Neural cell (in vitro differentiated cells): Measurements from ENCODE around the gene PAIP2. TPM values are rescaled to one million over a fixed set of nuclear protein-coding genes. Genes with fewer than 3 reads are reported as not detected.

ENCODE experiments used
- H2AFZ ChIP-seq: fragments of 200-600, 300-800 bp; sonication (generic), shearing (Covaris generic); 2 replicates; pipeline ENCODE4 v1.6.0; 2014; ENCODE audit warnings: low read depth, mild to moderate bottlenecking, antibody characterized with exemption, low read length, moderate library complexity
- H3F3A ChIP-seq: fragments of 200-600 bp; shearing (Covaris generic); 2 replicates; pipeline ENCODE4 v1.6.1; 2016; ENCODE audit warnings: mild to moderate bottlenecking, moderate library complexity, mixed read lengths, antibody characterized with exemption, low read length; ENCODE audit not compliant: insufficient read depth, poor library complexity, severe bottlenecking
- H3K27ac ChIP-seq: fragments of 200-600, 300-800 bp; sonication (generic), shearing (Covaris generic); 2 replicates; pipeline ENCODE4 v1.5.1; 2014; ENCODE audit warnings: mild to moderate bottlenecking, low read length, moderate library complexity
- H3K27me3 ChIP-seq: fragments of 300-800, 200-600 bp; sonication (generic), shearing (Covaris generic); 2 replicates; pipeline ENCODE4 v1.6.0; 2014; ENCODE audit warnings: mild to moderate bottlenecking, low read depth, low read length, moderate library complexity; ENCODE audit not compliant: insufficient read depth
- H3K36me3 ChIP-seq: fragments of 300-800, 200-600 bp; sonication (generic), shearing (Covaris generic); 2 replicates; pipeline ENCODE4 v1.5.1; 2014; ENCODE audit warnings: mild to moderate bottlenecking, antibody characterized with exemption, low read length, moderate library complexity; ENCODE audit not compliant: insufficient read depth
- H3K4me2 ChIP-seq: fragments of 300-800, 200-600 bp; sonication (generic), shearing (Covaris generic); 2 replicates; pipeline ENCODE4 v1.6.0; 2014; ENCODE audit warnings: mild to moderate bottlenecking, low read length
- H3K4me3 ChIP-seq: fragments of 300-800, 200-600 bp; sonication (generic), shearing (Covaris generic); 2 replicates; pipeline ENCODE4 v1.5.1; 2014; ENCODE audit warnings: mild to moderate bottlenecking, low read length, moderate library complexity
- H3K79me2 ChIP-seq: fragments of 200-600 bp; shearing (Covaris generic); replicated peaks from 2 replicates; pipeline ENCODE4 v1.6.0; 2014; ENCODE audit warnings: mild to moderate bottlenecking, low read length, moderate library complexity; ENCODE audit not compliant: insufficient read depth
- H3K9ac ChIP-seq: fragments of 300-800, 200-600 bp; sonication (generic), shearing (Covaris generic); 2 replicates; pipeline ENCODE4 v1.6.1; 2016; ENCODE audit warnings: mild to moderate bottlenecking, low read length, mixed read lengths
- H3K9me2 ChIP-seq: fragments of 200-600 bp; shearing (Covaris generic); 2 replicates; pipeline ENCODE4 v1.6.1; 2016; ENCODE audit warnings: mild to moderate bottlenecking, low read length, mixed read lengths; ENCODE audit not compliant: insufficient read depth
- H3K9me3 ChIP-seq: fragments of 200-600, 300-800 bp; sonication (generic), shearing (Covaris generic); 2 replicates; pipeline ENCODE4 v1.6.1; 2016; ENCODE audit warnings: mild to moderate bottlenecking, mixed run types, low read length, moderate library complexity, mixed read lengths
- H4K20me1 ChIP-seq: fragments of 200-600 bp; shearing (Covaris generic); 2 replicates; pipeline ENCODE4 v1.6.1; 2016; ENCODE audit warnings: mild to moderate bottlenecking, mixed run types; ENCODE audit not compliant: insufficient read depth
- CTCF ChIP-seq: fragments of 450-650 bp; IDR thresholded peaks from 2 replicates; pipeline ENCODE4 v1.5.1; 2014; ENCODE audit warnings: antibody characterized with exemption, mild to moderate bottlenecking, moderate library complexity; ENCODE audit not compliant: poor library complexity, severe bottlenecking
- EP300 ChIP-seq: fragments of 450-650 bp; conservative IDR thresholded peaks from 2 replicates; pipeline ENCODE4 v1.6.1; 2014; ENCODE audit warnings: antibody characterized with exemption, mild to moderate bottlenecking, moderate library complexity; ENCODE audit not compliant: poor library complexity, severe bottlenecking
- EZH2 ChIP-seq: fragments of 200-600, 300-800 bp; shearing (Covaris generic), sonication (generic); IDR thresholded peaks from 2 replicates; pipeline ENCODE4 v1.6.1; 2014; ENCODE audit warnings: antibody characterized with exemption, low read length, borderline replicate concordance, mild to moderate bottlenecking; ENCODE audit not compliant: insufficient read depth, poor library complexity, severe bottlenecking
- MXI1 ChIP-seq: fragments of 450-650 bp; conservative IDR thresholded peaks from 2 replicates; pipeline ENCODE4 v1.6.1; 2014; ENCODE audit warnings: antibody characterized with exemption, mild to moderate bottlenecking; ENCODE audit not compliant: poor library complexity, severe bottlenecking
- POLR2AphosphoS5 ChIP-seq: IDR thresholded peaks from 2 replicates; pipeline ENCODE4 v1.6.1; 2012
- RAD21 ChIP-seq: fragments of 450-650 bp; conservative IDR thresholded peaks from 2 replicates; pipeline ENCODE4 v1.6.1; 2014; ENCODE audit warnings: antibody characterized with exemption, mild to moderate bottlenecking, moderate library complexity
- REST ChIP-seq: IDR thresholded peaks from 2 replicates; pipeline ENCODE4 v1.6.1; 2012; ENCODE audit warnings: borderline replicate concordance
- SMC3 ChIP-seq: fragments of 450-650 bp; conservative IDR thresholded peaks from 2 replicates; pipeline ENCODE4 v1.6.1; 2014; ENCODE audit warnings: antibody characterized with exemption, mild to moderate bottlenecking, moderate library complexity; ENCODE audit not compliant: poor library complexity
- TAF1 ChIP-seq: IDR thresholded peaks from 2 replicates; pipeline ENCODE4 v1.6.1; 2012; ENCODE audit warnings: low read depth
- polyA plus RNA-seq: library from polyadenylated mRNA; depleted of rRNA; stranded (reverse); fragments of >200 nt; gene quantifications from 2 replicates; pipeline ENCODE4 v1.2.3, GENCODE V29; 2014

Gene PAIP2
- polyA plus RNA-seq, 1 donor from 2014 or later = 201 TPM

DNA sequence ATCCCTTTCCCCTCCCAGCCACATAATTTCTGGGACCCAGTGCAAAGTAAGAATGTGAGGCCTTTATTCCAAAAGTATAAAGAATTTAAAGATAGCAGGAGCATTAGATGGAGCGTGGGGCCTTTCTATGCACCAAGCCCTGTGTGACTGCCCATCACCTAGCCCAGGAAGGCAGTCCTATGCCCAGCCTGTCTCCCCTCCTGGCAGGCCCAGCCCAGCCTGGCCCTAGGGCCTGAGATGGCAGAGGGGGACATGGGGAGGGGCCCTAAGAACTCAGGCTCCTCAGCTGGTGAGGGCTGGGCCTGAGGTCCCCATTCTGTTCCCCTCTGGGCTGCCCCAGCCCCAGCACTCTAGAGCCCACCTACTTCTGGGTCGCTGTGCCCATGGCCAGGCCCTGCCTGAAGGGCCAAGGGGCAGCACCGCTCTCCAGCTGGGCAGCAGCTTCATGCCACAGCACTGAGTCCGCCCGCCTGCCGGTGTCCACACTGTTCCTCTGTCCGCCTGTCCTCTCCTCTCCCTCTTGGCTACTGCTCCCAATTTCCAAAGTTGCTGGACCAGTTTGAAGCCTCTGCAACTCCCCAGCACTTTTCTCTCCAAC, 42.4 kb downstream of the PAIP2 start (continued):
- no peak for TF ChIP-seq EZH2

DNA sequence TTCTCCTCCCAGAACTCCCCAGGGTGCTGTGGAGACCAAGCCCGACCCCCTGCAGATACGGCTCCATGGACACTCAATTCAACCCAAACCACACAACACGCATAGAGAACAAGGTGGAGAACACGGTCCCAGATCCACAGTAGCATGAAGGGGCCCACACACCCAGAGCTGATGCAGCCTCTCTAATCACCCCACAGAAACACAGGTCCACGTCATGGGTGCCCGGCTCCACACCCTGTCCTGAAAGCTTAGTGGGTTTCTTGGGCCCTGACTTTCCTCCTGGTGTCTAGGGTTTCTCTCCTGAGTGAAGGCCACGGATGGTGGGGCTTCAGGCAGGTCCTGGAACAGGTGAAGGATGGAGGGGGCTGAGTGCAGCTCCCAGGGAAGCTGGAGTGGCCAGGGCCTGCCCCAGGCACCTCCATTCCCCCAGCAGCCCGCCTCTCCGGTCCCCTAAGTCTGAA, 43.0 kb downstream of the PAIP2 start:
- no peak overlapping the region for H2AFZ ChIP-seq

More for the DNA sequence above, 43.0 kb downstream of the PAIP2 start:
- Histone ChIP-seq H3K27me3 (no peaks in the 10 kb centered on the region), H3K9me3 (no peaks in the 10 kb centered on the region), H3K9ac (no peak overlapping the region), H3F3A (no peaks in the 10 kb centered on the region), H3K27ac (no peak overlapping the region), H3K79me2 (no peaks in the 10 kb centered on the region), H3K4me2 (no peak overlapping the region), H3K36me3 (no peaks in the 10 kb centered on the region), H4K20me1 (no peaks in the 10 kb centered on the region), H3K9me2 (no peaks in the 10 kb centered on the region), H3K4me3 (no peak overlapping the region)
- TF ChIP-seq SMC3 (no peak), RAD21 (no peak), EZH2 (no peak), MXI1 (no peak), REST (no peak), TAF1 (no peak), EP300 (no peak), CTCF (no peak), POLR2AphosphoS5 (no peak)
